ENCODE results near the gene ACSM3. TPM values are rescaled to one million over a fixed set of nuclear protein-coding genes. Genes with fewer than 3 reads are reported as not detected.
"Not testable (repeated sequence)": the region's sequence is repeated elsewhere in the genome, so short reads cannot be mapped to it uniquely, and the experiment has no call there.

Gene ACSM3
- total RNA-seq, 4 donors from 2014 or later = 2.1 to 16.4 (median 11.7) TPM

DNA sequence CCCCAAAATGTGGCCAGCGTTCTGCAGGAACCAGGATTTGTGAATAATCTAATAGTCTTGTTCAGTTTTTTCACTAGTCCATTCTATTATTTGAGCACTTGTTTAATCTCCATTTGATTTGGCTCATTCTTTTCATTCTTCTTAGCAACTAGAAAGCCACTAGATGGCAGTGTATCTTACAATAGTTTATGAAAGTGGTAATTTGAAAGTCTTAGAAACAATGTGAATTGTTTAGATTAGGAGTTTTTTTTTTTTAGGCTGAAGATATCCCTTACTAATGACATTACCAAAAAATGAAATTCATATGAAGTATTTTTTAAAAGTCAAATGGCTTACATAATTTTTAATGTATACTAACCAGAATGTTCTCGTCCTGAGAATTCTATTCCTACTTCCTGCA, 35.8 kb downstream of the ACSM3 start:
- Histone ChIP-seq H3K27me3 (no peaks in the 10 kb centered on the region), H3K27ac (no peak overlapping the region), H3K36me3 (peaks cover 0 to 41% (median 0%) of the 10 kb centered on the region in 3 donors), H3K4me1 (no peaks in the 10 kb centered on the region), H3K9me3 (no peaks in the 10 kb centered on the region), H3K4me3 (no peak overlapping the region)
- TF ChIP-seq POLR2A (IDR thresholded peaks at IDR 0.05) = no peak
- TF ChIP-seq, protein P1, sequence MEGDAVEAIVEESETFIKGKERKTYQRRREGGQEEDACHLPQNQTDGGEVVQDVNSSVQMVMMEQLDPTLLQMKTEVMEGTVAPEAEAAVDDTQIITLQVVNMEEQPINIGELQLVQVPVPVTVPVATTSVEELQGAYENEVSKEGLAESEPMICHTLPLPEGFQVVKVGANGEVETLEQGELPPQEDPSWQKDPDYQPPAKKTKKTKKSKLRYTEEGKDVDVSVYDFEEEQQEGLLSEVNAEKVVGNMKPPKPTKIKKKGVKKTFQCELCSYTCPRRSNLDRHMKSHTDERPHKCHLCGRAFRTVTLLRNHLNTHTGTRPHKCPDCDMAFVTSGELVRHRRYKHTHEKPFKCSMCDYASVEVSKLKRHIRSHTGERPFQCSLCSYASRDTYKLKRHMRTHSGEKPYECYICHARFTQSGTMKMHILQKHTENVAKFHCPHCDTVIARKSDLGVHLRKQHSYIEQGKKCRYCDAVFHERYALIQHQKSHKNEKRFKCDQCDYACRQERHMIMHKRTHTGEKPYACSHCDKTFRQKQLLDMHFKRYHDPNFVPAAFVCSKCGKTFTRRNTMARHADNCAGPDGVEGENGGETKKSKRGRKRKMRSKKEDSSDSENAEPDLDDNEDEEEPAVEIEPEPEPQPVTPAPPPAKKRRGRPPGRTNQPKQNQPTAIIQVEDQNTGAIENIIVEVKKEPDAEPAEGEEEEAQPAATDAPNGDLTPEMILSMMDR (IDR thresholded peaks at IDR 0.05) = peak in 5 of 6 experiments; percentile 33 to 70 (median 56)
- DNase-seq = no peak

DNA sequence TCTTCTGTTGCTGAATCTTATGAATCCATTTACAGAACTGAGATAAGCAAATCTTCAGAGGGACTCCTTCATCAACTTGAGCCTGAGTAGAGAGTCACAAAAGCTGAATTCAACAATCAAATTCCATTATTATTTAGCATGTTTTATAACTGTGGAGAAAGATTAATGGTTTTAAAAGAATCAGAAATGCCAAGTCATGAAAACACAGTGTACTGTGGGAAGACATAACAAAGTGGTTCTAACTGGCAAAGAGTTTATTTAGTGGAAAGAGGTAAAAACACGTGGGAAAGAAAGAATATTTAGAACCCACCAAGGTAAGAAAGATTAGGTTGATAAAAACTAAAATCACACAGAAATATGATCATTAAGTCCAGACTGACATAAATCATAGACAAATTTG, 37.5 kb downstream of the ACSM3 start:
- Histone ChIP-seq H3K9me3 (no peaks in the 10 kb centered on the region), H3K36me3 (peaks cover 0 to 36% (median 0%) of the 10 kb centered on the region in 3 donors), H3K27me3 (no peaks in the 10 kb centered on the region), H3K4me1 (no peaks in the 10 kb centered on the region), H3K27ac (no peak overlapping the region), H3K4me3 (no peak overlapping the region)
- no peak for TF ChIP-seq POLR2A (IDR thresholded peaks at IDR 0.05)
- TF ChIP-seq, protein P1 (IDR thresholded peaks at IDR 0.05) = no peak
- no peak for DNase-seq

DNA sequence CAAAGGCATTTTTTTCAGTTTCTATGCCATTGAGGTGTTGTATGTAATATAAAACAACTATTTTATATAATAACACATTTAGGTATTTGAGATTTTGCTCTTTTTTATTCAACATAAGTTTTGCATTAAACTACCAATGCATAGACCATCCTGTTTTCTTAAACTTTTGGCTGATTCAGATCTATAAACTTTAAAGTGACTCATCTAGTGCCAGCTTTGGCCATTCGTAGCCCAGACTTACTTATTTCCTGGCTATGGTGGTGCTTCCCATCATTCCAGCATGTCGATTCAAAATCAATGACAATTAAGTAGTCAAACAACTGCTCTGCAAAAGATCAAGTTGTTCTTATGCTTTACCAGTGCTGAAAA, 39.4 kb downstream of the ACSM3 start:
- peaks cover 0 to 24% (median 0%) of the 10 kb centered on the region in 3 donors for H3K36me3 ChIP-seq
- TF ChIP-seq, protein P1 (IDR thresholded peaks at IDR 0.05) = no peak
- no peak for TF ChIP-seq POLR2A (IDR thresholded peaks at IDR 0.05)

DNA sequence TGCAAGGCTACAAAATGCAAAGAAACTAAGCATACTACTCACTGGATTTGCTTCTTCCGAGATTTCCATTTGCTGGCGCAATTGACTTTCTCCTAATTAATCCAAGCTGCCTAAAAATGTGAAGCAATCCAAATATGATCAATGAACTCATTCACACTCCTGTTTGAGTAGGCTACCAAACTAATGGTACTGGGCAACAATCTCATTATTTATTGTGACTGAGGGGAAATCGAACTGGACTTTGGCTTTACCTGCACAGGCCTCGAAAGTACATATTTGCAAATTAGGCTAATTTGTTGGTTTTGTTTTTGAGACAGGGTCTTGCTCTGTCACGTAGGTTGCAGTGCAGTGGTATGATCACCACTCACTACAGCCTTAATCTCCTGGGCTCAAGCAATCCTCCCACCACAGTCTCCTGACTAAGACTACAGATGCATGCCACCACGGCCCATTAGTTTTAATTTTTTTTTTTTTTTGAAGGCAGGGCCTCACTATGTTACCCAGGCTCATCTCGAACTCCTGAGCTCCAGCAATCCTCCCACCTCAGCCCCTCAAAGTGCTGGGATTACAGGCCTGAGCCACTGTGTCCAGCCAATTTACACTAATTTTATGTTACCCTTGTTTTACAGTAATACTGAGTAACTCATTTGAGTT, 39.9 kb downstream of the ACSM3 start:
- no peaks in the 10 kb centered on the region for H3K27me3 ChIP-seq
- no peak for DNase-seq
- peaks cover 0 to 5% (median 0%) of the 10 kb centered on the region in 4 donors for H3K4me1 ChIP-seq
- H3K36me3 ChIP-seq = peaks cover 0 to 19% (median 0%) of the 10 kb centered on the region in 3 donors
- H3K9me3 ChIP-seq = no peaks in the 10 kb centered on the region
- no peak overlapping the region for H3K27ac ChIP-seq
- no peak overlapping the region for H3K4me3 ChIP-seq
- TF ChIP-seq, protein P1 (IDR thresholded peaks at IDR 0.05) = no peak
- no peak for TF ChIP-seq POLR2A (IDR thresholded peaks at IDR 0.05)

More for the DNA sequence above, 39.4 kb downstream of the ACSM3 start:
- Histone ChIP-seq H3K9me3 (no peaks in the 10 kb centered on the region), H3K27ac (no peak overlapping the region), H3K4me1 (peaks cover 0 to 5% (median 0%) of the 10 kb centered on the region in 4 donors), H3K27me3 (no peaks in the 10 kb centered on the region), H3K4me3 (no peak overlapping the region)
- DNase-seq = no peak

DNA sequence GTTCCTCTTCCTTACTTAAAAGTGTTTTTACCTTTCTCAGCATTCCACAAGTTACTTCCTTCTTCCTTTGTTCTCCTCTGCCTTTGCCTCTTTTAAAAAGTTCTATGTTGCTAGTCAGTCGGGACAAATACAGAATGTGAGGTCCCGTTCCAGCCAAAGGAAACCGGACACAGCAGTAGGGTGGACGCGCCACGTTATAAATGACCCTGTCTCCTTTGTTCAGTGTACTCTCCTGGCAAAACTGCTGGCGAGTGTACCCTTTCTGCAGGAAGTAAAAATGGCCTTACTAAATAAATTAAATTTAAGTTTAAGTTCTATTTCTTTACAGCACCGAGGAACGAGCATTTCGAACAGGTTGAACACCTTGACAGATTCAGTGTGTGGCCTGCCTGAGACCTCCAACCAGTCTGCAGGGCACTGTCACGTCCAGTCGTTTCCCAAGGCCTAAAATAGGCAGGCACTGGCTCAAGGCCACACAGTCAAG, 41.9 kb downstream of the ACSM3 start:
- H3K4me1 ChIP-seq, H3K27me3 ChIP-seq, DNase-seq, H3K9me3 ChIP-seq: not testable (repeated sequence)
- peak overlapping the region; percentile 54 to 90 (median 80) for H3K4me3 ChIP-seq
- H3K36me3 ChIP-seq = peaks cover 0 to 14% (median 0%) of the 10 kb centered on the region in 3 donors
- peak overlapping the region; percentile 80 to 93 (median 85) for H3K27ac ChIP-seq
